Muscle of leg (tissue), 11 donors: Measurements from ENCODE around the gene GRK7. TPM values are rescaled to one million over a fixed set of nuclear protein-coding genes. Genes with fewer than 3 reads are reported as not detected.

ENCODE experiments used
- DNase-seq: peaks from one replicate; pipeline ENCODE4 v3.0.0; 2013
- H3K27ac ChIP-seq: one replicate; pipeline ENCODE4 v1.5.1; 2013; ENCODE audit warnings: mild to moderate bottlenecking, low read length, control low read depth
- H3K27me3 ChIP-seq: one replicate; pipeline ENCODE4 v1.6.1; 2013; ENCODE audit warnings: low read length; ENCODE audit not compliant: control insufficient read depth, insufficient read depth
- H3K36me3 ChIP-seq: one replicate; pipeline ENCODE4 v1.6.1; 2013; ENCODE audit warnings: low read length; ENCODE audit not compliant: control insufficient read depth, insufficient read depth
- H3K4me1 ChIP-seq: one replicate; pipeline ENCODE4 v1.6.1; 2013; ENCODE audit warnings: low read length; ENCODE audit not compliant: control insufficient read depth, insufficient read depth
- H3K4me3 ChIP-seq: one replicate; pipeline ENCODE4 v1.5.1; 2013; ENCODE audit warnings: low read length, control low read depth
- H3K9me3 ChIP-seq: replicated peaks from 2 replicates; pipeline ENCODE4 v1.6.1; 2013; ENCODE audit warnings: low read depth, low read length; ENCODE audit not compliant: control insufficient read depth
- WGBS: methylation state at CpG from one replicate; pipeline ENCODE4 v1.1.5; 2013; ENCODE audit warnings: missing lambda C conversion rate; ENCODE audit not compliant: insufficient coverage; 5-methylcytosine and 5-hydroxymethylcytosine counted together
- polyA plus RNA-seq, 8 donors: library from polyadenylated mRNA; unstranded; fragments of 120-200 nt; gene quantifications; one replicate each; pipeline versions ENCODE4 v1.2.1 to v1.2.3, GENCODE V29; 2013; ENCODE audit warnings: inconsistent platforms in 1 of 8, low replicate concordance in 1 of 8; ENCODE audit not compliant: insufficient read length in 8 of 8, insufficient read depth in 1 of 8
- total RNA-seq: library from RNA; stranded (reverse); fragments of 120-200 nt; gene quantifications from one replicate; pipeline ENCODE4 v1.2.4, GENCODE V29; 2013

GRK7 gene
- total and polyA plus RNA-seq, 9 donors: 0.04 to 0.13 (median 0.05) TPM; not detected in 4

DNA sequence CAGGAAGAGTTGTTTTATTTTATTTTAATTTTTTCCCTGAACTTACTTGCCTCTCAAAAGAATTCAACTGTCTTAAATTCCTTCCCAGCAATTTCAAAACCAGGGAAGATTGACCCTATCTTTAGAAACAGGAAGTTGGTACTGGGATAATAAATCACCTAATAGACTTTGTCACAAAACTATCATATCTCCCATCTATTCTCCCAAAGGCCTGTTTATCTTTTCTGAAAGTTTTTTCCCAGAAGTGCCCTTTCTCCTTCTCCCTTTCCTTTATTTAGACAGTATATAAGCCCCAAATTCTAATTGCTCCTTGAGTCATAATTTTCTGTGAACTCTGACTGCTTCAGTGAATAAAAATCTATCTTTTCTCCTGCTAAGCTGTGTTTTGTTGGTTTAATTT is 28.0 kb upstream of the GRK7 start:
- Histone ChIP-seq H3K4me1 (peaks cover 4% of the 10 kb centered on the region), H3K27me3 (no peaks in the 10 kb centered on the region), H3K4me3 (no peak overlapping the region), H3K27ac (no peak overlapping the region), H3K9me3 (no peaks in the 10 kb centered on the region), H3K36me3 (no peaks in the 10 kb centered on the region)
- DNase-seq: no peak

DNA sequence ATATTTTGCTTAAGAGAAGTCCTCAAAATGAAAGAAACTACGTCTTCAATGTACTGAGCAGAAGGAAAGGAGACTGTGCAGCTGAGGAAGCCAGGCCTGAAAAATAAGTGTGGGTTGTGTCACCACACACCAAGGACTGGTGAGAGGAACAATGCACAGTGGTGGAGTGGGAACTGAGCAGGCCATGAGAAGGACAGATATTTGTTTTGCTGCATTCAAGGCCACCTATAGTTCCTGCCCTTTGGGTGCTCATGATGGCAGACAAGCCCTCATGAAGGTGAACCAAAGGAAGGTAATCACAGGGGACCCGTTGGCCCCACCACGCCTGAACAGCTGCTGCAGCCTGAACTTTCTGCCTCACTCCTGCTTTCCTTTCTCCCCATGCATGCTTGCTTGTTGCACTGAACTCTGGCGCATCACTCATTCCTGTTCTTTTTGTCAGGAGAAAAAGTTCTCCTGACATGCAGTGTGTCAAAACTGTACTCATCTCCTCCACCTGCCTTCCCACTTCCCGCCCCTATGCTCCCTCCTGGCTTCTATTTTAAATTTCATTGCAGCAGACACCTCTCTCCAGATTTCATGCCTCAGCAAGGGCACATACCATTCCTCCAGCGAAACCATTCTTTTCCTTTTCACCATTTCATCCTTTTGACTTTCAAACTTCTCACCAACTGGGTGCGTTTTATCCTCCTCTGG is 27.3 kb upstream of the GRK7 start:
- no peak overlapping the region for H3K4me3 ChIP-seq
- no peak overlapping the region for H3K27ac ChIP-seq
- no peaks in the 10 kb centered on the region for H3K36me3 ChIP-seq
- WGBS: 84% methylated on average over 6 of the region's 7 CpGs
- peaks cover 4% of the 10 kb centered on the region for H3K4me1 ChIP-seq
- DNase-seq: no peak
- H3K27me3 ChIP-seq: no peaks in the 10 kb centered on the region
- no peaks in the 10 kb centered on the region for H3K9me3 ChIP-seq

DNA sequence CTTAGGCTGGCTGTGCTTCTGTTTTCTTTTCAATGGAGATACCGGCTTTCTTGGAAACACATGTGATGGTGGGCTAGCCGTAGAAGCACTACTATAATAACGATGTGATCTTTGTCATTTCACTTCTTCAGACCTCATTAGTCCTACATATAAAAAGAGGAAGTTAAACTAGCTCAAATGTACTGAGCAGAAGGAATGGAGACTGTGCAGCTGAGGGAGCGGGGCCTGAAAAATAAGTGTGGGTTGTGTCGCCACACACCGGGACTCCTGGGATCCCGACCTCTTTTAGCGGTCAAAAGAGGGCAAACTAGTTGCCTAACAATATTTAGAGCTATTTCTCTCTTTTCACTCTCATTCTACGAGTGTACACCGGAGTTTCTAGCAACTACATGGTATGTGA is 26.1 kb upstream of the GRK7 start:
- WGBS: 81% methylated on average over 3 of the region's 10 CpGs
- H3K4me3 ChIP-seq: no peak overlapping the region
- H3K27me3 ChIP-seq: no peaks in the 10 kb centered on the region
- peak; percentile 15 for DNase-seq
- peaks cover 6% of the 10 kb centered on the region for H3K4me1 ChIP-seq
- no peak overlapping the region for H3K27ac ChIP-seq
- no peaks in the 10 kb centered on the region for H3K36me3 ChIP-seq
- H3K9me3 ChIP-seq: no peaks in the 10 kb centered on the region

DNA sequence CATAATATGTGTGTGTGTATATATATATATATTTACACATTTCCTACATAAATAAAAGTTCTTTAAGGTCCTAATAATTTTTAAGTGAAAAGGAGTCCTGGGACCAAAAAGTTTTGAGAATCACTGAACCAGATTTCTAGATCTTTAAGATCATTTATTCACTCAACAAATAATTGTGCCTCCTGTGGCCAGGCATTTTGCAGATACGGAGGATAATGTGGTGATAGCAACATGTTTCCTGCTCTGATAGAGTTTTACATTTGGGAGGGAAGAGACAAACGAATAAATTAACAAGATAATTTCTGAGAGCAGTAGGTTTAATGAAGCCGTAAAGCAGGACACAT is 25.6 kb upstream of the GRK7 start:
- Histone ChIP-seq H3K9me3 (no peaks in the 10 kb centered on the region), H3K27me3 (no peaks in the 10 kb centered on the region), H3K4me3 (peak overlapping the region; percentile 40), H3K27ac (peak overlapping the region; percentile 82), H3K4me1 (peaks cover 6% of the 10 kb centered on the region), H3K36me3 (peaks cover 2% of the 10 kb centered on the region)
- DNase-seq: no peak
- WGBS: 0% methylated on average over 2 of the region's 3 CpGs

DNA sequence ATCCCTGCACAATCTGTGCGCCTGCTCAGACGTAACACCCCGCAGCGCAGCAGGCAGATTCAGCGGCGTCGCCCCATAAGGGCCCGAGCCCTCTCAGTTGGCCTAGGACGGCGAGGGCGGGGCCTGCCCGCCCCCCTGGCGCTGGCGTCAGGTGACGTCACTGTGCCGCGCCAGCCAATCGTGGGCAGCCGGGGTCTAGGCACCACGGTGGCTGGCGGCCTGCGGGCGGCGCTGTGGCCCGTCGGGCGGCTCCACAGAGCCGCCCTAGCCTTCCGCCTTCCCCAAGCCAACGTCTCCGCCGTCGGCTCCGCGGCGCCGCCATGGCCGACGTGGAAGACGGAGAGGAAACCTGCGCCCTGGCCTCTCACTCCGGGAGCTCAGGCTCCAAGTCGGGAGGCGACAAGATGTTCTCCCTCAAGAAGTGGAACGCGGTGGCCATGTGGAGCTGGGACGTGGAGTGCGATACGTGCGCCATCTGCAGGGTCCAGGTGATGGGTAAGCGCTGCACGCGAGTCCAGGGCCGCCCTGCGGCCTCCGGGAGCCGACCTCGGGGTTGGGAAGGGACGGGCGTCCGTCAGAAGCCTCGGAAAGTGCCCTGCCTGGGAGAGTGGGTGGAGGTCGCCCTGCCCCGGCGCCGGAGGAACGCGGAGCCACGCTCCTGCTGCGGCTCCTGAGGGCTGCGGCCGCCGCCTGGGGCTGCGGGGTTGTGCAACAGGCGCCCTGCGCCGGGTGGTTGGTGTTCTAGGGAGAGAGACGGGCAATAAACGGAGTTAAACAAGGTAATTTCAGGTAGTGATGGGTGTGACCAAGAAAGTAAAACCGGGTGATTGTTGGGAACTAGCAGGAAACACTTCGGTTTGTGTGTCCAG is 25.0 kb upstream of the GRK7 start, which contains the start of gene RNF7:
TSS of gene RNF7 (plus strand) at position 277 of the 869 bp plus-strand sequence. CDS start at position 321, 44 bp downstream.
- DNase-seq: peak; percentile 98
- Histone ChIP-seq H3K36me3 (peaks cover 2% of the 10 kb centered on the region), H3K4me3 (peak within 1 kb of the TSS; percentile 97), H3K9me3 (no peaks in the 10 kb centered on the region), H3K27me3 (no peaks in the 10 kb centered on the region), H3K27ac (peak within 1 kb of the TSS; percentile 96), H3K4me1 (peaks cover 6% of the 10 kb centered on the region)
- under 1% methylated on average over 78 of the region's 81 CpGs for WGBS

DNA sequence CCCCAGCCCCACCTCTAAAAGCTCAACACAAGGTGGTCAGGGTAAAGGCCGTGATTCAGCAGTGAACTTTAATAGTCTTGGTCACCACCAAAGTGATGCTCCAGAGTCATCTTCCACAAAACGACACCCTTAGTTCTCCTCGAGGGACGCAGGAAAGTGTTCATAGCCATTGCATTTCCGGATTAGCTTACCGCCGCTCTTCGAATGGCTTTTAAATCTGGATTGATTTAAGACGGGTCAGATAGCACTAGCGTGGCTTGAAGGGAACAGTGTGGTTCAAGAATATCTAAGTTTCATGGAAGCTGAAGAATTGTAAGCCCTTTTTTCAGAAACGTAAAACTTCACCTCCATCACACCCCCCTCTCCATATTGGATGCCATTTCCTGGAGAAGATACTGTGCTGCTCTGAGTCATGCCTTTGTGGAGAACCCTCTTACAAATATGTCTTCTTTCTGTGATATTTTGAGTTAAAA is 24.3 kb upstream of the GRK7 start:
- Histone ChIP-seq H3K27me3 (no peaks in the 10 kb centered on the region), H3K4me3 (peak overlapping the region; percentile 97), H3K4me1 (peaks cover 6% of the 10 kb centered on the region), H3K27ac (peak overlapping the region; percentile 96), H3K36me3 (peaks cover 2% of the 10 kb centered on the region), H3K9me3 (no peaks in the 10 kb centered on the region)
- peak; percentile 56 for DNase-seq
- WGBS: 0% methylated on average over 5 of the region's 11 CpGs

DNA sequence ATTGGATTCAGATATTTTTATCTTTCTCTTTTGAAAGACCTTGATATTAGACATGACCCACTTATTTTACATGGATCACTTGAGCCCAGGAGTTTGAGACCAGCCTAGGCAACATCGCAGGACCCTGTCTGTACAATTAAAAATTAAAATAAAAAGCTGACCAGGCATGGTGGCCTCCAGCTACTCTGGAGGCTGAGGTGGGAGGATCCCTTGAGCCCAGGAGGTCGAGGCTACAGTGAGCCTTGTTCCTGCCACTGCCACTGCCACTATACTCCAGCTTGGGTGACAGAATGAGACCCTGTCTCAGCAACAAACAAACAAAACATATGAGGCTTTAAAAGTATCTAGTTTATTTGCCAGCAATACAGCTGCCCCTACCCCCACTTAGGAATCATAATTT is 23.5 kb upstream of the GRK7 start:
- peaks cover 4% of the 10 kb centered on the region for H3K36me3 ChIP-seq
- H3K4me1 ChIP-seq: peaks cover 6% of the 10 kb centered on the region
- no peak overlapping the region for H3K27ac ChIP-seq
- DNase-seq: no peak
- H3K4me3 ChIP-seq: no peak overlapping the region
- 33% methylated on average over 1 of the region's 2 CpGs for WGBS
- no peaks in the 10 kb centered on the region for H3K27me3 ChIP-seq
- H3K9me3 ChIP-seq: no peaks in the 10 kb centered on the region

DNA sequence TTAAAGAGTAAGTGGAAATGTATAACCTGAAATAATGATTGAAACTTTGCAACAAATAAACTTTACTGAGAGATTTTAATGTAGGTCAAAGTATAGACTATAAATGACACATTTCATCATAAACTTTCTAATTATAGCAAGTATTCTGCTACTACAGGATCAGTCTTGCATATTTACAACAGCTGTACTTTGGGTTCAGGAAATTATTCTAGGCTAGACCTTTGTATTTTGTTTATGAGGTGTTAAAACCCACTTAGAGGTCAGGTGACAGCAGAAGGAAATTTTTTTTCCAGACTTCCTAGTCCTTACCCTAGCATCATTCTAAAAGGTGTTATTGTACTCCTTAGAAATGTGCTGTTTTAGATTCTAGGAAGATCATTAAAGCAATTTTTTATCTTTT is 22.9 kb upstream of the GRK7 start:
- no peak for DNase-seq
- H3K4me3 ChIP-seq: no peak overlapping the region
- H3K4me1 ChIP-seq: peaks cover 6% of the 10 kb centered on the region
- H3K27me3 ChIP-seq: no peaks in the 10 kb centered on the region
- no peak overlapping the region for H3K27ac ChIP-seq
- H3K36me3 ChIP-seq: peaks cover 8% of the 10 kb centered on the region
- H3K9me3 ChIP-seq: no peaks in the 10 kb centered on the region

DNA sequence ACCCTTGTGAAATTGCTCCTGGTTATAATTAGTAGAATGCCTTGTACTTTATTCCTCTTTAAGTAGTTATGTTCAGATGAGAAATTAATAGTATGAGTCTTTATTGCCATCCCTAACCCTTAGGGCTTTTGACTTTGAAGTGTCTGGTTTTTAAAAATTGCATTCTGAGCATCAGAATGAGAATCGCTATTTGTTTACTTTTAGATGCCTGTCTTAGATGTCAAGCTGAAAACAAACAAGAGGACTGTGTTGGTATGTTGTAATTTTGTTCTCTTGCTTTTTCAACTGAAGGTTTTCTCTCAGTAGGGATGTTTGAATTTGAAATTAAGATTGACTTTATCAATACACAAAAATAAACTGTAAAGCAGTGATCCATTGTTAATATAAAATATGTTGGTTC is 19.9 kb upstream of the GRK7 start:
- H3K27me3 ChIP-seq: no peaks in the 10 kb centered on the region
- no peak overlapping the region for H3K27ac ChIP-seq
- no peak for DNase-seq
- no peaks in the 10 kb centered on the region for H3K9me3 ChIP-seq
- H3K4me1 ChIP-seq: peaks cover 6% of the 10 kb centered on the region
- no CpG with 5 or more reads among the region's 1 CpG for whole genome bisulfite sequencing
- H3K4me3 ChIP-seq: no peak overlapping the region
- H3K36me3 ChIP-seq: peaks cover 20% of the 10 kb centered on the region

DNA sequence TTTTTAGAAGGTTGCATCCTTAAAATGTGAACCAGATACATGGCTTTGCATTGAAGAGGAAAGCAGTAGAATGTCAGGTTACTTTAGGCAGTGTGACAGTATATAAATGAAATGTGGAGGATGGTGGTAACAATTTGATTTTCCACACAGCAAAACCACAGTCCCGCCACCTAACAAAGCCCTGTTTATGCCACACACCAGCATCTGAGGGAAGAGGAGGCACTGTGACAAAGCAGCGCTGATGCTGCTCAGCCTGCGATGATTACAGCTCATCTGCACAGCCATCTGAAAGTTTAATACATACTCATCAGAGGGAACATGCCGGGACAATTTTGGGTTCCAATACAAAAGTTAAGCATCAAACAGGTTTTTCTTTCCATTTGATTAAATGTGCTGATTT is 16.2 kb upstream of the GRK7 start:
- Histone ChIP-seq H3K9me3 (no peaks in the 10 kb centered on the region), H3K4me3 (no peak overlapping the region), H3K4me1 (no peaks in the 10 kb centered on the region), H3K36me3 (peaks cover 31% of the 10 kb centered on the region), H3K27me3 (no peaks in the 10 kb centered on the region), H3K27ac (no peak overlapping the region)
- DNase-seq: no peak
- no CpG with 5 or more reads among the region's 4 CpGs for WGBS
